Inflammatory macrophage treated with lipopolysaccharide for 1 hour (primary cell): ENCODE data around the gene SPRY4.
"Not testable (repeated sequence)": the region's sequence is repeated elsewhere in the genome, so short reads cannot be mapped to it uniquely, and the experiment has no call there.

ENCODE experiments used
- DNase-seq, 2 donors: peaks; one replicate each; pipeline ENCODE4 v3.0.0-alpha.2; 2020 to 2022

Gene SPRY4

GRCh38 chr5:142324871-142325724, at the start of gene SPRY4:
Gene SPRY4 (minus strand): TSS chr5:142325021. CDS start chr5:142315108, 9,913 bp downstream.
- peak; percentile 76 to 81 for DNase-seq

- no peak for DNase-seq
These were observed 43.7 kb upstream of the SPRY4 start for GRCh38 chr5:142368529-142368928.

- no peak for DNase-seq
These were observed 41.2 kb upstream of the SPRY4 start for GRCh38 chr5:142366007-142366406.

GRCh38 chr5:142364251-142365145, 39.7 kb upstream of the SPRY4 start:
- DNase-seq, result peak; percentile 21 to 43

DNA sequence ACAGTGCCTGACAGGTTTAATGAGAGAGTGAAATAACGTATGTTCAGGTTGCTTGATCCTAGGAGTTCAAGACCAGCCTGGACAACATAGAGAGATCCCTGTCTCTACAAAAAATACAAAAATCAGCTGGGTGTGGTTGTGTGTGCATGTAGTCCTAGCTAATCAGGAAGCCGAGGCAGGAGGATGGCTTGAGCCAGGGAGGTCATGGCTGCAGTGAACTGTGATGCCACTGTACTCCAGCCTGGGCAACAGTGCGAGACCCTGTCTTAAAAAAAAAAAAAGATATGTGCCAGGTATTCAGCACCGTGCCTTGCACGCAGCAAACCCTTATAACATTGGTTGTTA, 38.8 kb upstream of the SPRY4 start:
- DNase-seq, result no peak

DNA sequence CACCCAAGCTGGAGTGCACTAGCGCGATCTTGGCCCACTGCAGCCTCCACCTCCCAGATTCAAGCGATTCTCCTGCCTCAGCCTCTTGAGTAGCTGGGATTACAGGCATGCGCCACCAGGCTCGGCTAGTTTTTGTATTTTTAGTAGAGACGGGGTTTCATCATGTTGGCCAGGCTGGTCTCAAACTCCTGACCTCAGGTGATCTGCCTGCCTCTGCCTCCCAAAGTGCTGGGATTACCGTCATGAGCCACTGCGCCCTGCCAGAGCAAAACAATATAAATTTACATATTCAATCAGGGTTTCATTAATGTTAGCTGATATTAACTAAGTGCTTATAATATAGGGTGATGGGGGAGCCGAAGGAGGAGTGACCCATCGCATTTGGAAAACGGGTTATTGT, 37.4 kb upstream of the SPRY4 start:
- not testable (repeated sequence) for DNase-seq

- no peak for DNase-seq
These were observed 35.8 kb upstream of the SPRY4 start for GRCh38 chr5:142360607-142361120.

GRCh38 chr5:142360051-142360498, 35.3 kb upstream of the SPRY4 start:
- DNase-seq, result no peak

GRCh38 chr5:142358648-142359047, 33.8 kb upstream of the SPRY4 start:
- DNase-seq, result no peak

- no peak for DNase-seq
These were observed 33.3 kb upstream of the SPRY4 start for GRCh38 chr5:142358121-142358520.

GRCh38 chr5:142357469-142358090, 32.8 kb upstream of the SPRY4 start:
- DNase-seq, result no peak

GRCh38 chr5:142356716-142357468, 32.1 kb upstream of the SPRY4 start:
- DNase-seq, result peak; percentile 84 to 92

DNA sequence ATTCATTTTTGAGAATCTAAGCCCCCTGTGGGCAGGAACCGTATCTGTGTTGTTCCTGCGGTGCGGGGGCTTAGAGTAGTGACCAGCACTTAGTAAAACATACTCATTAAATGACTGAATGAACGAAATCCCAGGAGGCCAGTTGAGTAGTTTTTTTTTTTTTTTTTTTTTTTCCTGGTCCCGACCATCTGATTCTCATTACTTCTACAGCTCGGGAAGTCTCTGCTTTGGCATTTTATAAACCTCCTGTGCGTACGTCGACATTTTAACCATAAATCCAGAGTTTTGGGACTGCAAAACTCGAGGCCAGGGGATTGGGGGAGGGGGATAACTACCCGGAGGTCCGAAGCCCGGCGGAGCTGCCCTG, 31.5 kb upstream of the SPRY4 start:
- DNase-seq, result no peak

DNA sequence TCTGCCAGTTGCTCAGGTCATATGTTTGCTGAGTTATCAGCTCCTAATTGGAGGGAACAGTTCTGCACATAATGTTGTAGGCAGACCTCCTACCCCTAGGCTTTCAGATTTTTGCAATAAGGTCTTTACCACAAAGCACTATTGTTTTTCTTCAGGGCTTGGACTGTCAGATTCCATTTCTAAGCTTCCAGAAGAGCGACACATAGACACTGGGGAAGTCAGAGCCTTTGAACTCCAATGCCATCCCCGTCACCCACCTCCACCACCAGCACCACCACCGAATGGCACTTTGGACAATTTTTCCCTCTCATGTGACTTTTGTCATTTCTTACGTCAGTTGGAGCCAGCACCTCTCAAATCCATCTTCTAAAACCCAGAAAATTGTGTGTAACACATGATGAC, 28.3 kb upstream of the SPRY4 start:
- DNase-seq, result peak in 1 of 2 donors; percentile 23

- DNase-seq, result no peak
These were observed 25.2 kb upstream of the SPRY4 start for GRCh38 chr5:142350021-142350420.

DNA sequence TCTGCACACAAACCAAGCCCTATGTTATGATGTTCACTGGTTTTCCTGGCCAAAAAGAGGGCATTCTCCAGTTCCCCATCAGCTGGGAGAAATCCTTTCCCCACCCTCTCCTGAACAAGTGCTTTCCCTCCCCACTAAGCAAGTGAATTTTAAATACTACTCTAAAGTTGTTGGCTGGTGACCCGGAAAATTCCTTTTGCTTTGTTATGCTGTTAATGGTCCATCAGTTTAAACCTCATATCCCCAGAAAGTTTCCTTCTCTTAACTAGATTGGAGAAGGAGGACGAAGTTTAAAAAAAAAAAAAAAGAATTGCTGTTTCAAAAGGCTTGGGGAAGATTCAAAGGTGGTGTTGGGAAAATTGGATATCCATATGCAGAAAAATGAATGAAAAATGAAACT, 21.9 kb upstream of the SPRY4 start:
- DNase-seq, result no peak

DNA sequence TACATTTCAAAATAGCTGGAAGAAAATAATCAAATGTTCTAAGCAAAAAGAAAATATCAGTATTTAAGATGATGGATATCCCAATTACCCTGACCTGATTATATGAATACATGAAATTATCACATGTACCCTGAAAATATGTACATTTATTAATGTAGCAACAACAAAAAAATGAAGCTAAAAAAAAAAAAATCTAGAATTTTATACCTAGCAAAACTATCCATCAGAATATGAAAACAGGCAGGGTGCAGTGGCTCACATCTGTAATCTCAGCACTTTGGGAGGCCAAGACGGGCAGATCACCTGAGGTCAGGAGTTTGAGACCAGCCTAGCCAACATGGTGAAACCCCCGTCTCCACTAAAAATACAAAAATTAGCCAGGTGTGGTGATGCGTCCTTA, 20.1 kb upstream of the SPRY4 start:
- not testable (repeated sequence) for DNase-seq

GRCh38 chr5:142343531-142343930, 18.7 kb upstream of the SPRY4 start:
- DNase-seq, result no peak

DNA sequence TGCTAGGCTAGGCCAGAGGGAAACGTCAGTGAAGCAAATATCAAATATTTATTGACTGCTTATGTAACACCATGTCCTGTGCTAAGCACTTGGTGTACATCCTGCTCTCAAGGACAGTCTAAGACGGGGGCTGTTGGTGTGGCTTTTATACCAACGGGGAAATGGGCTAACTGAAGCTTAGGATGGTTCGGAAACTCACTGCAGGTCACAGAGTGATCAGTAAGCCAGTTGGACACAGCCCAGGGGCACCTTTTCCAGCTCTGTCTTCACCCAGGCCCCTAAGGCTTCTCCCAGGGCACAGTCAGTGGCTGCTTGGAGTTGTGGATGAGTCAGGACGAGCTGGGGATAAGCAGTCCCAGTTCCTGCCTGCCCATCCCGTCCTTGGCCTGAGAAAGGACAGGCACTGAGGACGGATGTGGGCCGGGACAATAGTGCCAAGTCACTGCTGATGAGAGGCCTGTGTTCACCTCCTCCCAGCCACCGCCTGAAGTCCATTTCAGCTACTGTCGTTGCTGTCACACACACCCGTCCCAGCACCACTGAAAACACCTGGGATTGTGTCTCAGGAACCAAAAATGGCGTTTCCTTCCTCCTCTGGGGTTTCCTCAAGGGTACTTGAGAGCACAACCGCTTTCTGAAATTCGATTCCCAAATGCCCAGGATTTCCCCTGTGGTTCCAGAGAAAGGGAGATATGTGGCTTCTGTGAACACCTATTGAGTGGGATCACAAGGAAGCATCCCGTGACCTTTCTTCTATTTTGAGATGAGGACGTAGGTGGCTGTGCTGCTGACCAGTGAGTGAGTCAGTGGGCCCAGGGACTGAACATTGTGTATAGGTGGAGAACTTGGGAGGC, 17.5 kb upstream of the SPRY4 start:
- DNase-seq, result no peak

DNA sequence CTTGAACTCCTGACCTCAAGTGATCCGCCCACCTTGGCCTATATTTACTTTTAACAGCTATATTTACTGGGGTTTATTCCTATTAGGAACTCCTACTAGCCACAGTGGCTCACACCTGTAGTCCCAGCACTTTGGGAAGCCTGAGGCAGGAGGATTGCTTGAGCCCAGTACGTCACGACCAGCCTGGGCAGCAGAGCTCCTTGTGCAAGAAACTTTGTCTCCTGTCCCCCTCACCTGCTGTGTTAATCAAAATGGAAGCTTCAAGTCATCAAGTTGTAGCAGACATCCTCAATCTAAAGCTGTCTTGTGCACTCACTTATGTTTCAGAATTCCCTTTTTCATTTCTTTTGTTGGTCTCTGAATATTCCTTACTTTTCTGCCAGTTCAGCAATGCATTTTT, 15.0 kb upstream of the SPRY4 start:
- DNase-seq, result no peak

DNA sequence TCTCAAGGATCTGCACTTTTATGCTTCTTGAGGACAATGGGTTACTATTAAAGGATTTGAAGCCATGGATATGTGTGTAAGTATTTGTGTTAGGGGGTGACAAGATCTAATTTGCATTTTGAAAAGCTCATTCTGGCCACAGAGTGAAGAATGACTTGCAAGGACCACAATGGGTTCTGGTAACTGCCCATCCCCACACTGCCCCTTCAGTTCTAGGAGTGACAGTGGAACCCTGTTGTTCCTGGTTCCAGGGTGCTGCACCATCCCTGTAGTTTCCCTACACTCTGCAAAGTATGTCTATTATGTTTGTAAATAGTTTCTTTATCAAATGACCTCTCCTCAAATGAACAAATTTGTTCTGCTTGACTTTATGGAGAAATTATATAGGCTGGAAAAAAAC, 9.7 kb upstream of the SPRY4 start:
- DNase-seq, result no peak
